Measurements from ENCODE around the gene ATF1.

Gene ATF1

DNA sequence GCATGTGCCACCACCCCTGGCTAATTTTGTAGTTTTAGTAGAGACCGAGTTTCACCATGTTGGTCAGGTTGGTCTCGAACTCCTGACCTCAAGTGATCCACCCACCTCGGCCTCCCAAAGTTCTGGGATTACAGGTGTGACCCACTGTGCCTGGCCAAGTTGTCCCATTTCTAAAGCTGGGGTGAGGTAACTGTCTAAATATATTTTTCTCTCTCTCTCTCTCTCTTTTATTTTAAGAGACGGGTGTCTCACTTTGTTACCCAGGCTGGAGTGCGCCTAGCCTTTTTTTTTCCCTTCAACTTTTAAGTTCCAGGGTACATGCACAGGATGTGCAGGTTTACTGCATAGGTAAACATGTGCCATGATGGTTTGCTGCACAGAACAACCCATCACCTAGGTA lies 8.6 kb downstream of the ATF1 start:
- DNase-seq, result no peak
- no peak overlapping the region for H3K4me3 ChIP-seq (ENCODE audit: low read depth, low read length)
- in situ Hi-C loops (cut with HindIII; ENCODE audit: low pct_ligation_motif_present, low sequenced_read_pairs), result no loop called here
- TF ChIP-seq, protein P1, sequence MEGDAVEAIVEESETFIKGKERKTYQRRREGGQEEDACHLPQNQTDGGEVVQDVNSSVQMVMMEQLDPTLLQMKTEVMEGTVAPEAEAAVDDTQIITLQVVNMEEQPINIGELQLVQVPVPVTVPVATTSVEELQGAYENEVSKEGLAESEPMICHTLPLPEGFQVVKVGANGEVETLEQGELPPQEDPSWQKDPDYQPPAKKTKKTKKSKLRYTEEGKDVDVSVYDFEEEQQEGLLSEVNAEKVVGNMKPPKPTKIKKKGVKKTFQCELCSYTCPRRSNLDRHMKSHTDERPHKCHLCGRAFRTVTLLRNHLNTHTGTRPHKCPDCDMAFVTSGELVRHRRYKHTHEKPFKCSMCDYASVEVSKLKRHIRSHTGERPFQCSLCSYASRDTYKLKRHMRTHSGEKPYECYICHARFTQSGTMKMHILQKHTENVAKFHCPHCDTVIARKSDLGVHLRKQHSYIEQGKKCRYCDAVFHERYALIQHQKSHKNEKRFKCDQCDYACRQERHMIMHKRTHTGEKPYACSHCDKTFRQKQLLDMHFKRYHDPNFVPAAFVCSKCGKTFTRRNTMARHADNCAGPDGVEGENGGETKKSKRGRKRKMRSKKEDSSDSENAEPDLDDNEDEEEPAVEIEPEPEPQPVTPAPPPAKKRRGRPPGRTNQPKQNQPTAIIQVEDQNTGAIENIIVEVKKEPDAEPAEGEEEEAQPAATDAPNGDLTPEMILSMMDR (IDR thresholded peaks at IDR 0.05; ENCODE audit: low read depth, low read length, missing control alignments), result no peak
- H3K27ac ChIP-seq, result no peak overlapping the region
- H3K36me3 ChIP-seq (replicated peaks), result no peaks in the 10 kb centered on the region
- no peaks in the 10 kb centered on the region for H3K27me3 ChIP-seq (replicated peaks)

DNA sequence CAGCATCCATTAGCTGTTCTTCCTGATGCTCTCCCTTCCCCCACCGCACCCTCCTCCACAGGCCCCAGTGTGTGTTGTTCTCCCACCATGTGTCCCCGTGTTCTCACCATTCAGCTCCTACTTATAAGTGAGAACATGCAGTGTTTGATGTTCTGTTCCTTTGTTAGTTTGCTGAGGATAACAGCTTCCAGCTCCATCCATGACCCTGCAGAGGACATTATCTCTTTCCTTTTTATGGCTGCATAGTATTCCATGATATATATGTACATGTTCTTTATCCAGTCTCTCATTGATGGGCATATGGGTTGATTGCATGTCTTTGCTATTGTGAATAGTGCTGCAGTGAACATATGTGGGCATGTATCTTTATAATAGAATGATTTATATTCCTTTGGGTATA lies 9.0 kb downstream of the ATF1 start:
- TF ChIP-seq, protein P1 (IDR thresholded peaks at IDR 0.05; ENCODE audit: low read depth, low read length, missing control alignments), result no peak
- no peak overlapping the region for H3K4me3 ChIP-seq (ENCODE audit: low read depth, low read length)
- H3K27me3 ChIP-seq (replicated peaks), result no peaks in the 10 kb centered on the region
- no peak for DNase-seq
- H3K27ac ChIP-seq, result no peak overlapping the region
- in situ Hi-C loops (cut with HindIII; ENCODE audit: low pct_ligation_motif_present, low sequenced_read_pairs), result no loop called here
- no peaks in the 10 kb centered on the region for H3K36me3 ChIP-seq (replicated peaks)

DNA sequence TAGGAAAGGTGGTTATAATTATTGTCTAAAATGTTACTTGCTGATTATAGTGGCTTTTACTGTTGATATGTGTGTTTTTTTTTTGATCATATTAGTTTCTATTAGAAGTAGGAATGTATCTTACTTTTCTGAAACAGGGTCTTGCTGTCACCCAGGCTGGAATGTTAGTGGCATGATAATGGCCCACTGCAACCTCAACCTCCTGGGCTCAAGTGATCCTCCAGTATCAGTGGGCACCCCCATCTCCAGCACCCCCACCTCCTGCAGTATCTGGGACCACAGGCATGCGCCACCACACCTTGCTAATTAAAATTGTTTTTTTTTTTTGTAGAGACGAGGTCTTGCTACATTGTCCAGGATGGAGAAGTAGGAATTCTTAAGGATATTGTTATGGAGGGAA lies 11.3 kb downstream of the ATF1 start:
- in situ Hi-C loops (cut with HindIII; ENCODE audit: low pct_ligation_motif_present, low sequenced_read_pairs), result no loop called here
- no peak overlapping the region for H3K4me3 ChIP-seq (ENCODE audit: low read depth, low read length)
- H3K36me3 ChIP-seq (replicated peaks), result no peaks in the 10 kb centered on the region
- no peak for DNase-seq
- H3K27me3 ChIP-seq (replicated peaks), result no peaks in the 10 kb centered on the region
- no peak overlapping the region for H3K27ac ChIP-seq
- TF ChIP-seq, protein P1 (IDR thresholded peaks at IDR 0.05; ENCODE audit: low read depth, low read length, missing control alignments), result no peak

DNA sequence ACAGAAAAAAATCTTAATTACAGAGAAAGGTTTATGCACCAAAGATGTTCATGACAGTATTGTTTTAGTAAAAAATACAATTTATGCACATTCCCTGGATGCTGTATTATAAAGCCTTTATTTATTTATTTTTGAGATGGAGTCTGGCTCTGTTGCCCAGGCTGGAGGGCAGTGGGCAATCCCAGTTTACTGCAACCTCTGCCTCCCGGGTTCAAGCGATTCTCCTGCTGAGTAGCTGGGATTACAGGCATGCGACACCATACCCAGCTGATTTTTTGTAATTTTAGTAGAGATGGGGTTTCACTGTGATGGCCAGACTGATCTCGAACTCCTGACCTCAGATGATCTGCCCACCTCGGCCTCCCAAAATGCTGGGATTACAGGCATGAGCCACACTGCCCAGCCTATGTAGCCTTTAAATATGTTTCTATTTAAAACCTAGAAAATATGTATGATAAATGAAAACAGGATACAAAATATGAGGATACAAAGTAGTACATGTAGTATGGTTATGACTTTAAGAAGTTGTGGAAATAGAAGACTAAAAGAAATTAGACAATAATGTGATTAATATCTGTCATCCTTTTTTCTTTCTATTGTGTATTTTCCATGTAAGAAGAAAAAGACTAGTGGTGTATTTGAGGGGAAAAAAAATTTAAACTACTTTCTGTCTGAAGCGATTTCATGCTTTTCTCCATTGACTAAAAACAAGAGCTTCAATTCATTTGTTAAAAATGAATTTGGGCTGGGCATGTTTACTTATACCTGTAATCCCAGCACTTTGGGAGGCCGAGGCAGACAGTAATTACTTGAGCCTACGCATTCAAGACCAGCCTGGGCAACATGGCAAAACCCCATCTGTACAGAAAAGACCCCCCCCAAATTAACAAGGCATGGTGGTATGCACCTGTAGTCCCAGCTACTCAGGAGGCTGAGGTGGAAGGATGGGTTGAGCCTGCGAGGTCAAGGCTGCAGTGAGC lies 13.1 kb downstream of the ATF1 start:
- in situ Hi-C loops (cut with HindIII; ENCODE audit: low pct_ligation_motif_present, low sequenced_read_pairs), result no loop called here
- H3K27me3 ChIP-seq (replicated peaks), result no peaks in the 10 kb centered on the region
- H3K27ac ChIP-seq, result no peak overlapping the region
- H3K4me3 ChIP-seq (ENCODE audit: low read depth, low read length), result no peak overlapping the region
- H3K36me3 ChIP-seq (replicated peaks), result no peaks in the 10 kb centered on the region
- TF ChIP-seq, protein P1 (IDR thresholded peaks at IDR 0.05; ENCODE audit: low read depth, low read length, missing control alignments), result no peak
- no peak for DNase-seq

DNA sequence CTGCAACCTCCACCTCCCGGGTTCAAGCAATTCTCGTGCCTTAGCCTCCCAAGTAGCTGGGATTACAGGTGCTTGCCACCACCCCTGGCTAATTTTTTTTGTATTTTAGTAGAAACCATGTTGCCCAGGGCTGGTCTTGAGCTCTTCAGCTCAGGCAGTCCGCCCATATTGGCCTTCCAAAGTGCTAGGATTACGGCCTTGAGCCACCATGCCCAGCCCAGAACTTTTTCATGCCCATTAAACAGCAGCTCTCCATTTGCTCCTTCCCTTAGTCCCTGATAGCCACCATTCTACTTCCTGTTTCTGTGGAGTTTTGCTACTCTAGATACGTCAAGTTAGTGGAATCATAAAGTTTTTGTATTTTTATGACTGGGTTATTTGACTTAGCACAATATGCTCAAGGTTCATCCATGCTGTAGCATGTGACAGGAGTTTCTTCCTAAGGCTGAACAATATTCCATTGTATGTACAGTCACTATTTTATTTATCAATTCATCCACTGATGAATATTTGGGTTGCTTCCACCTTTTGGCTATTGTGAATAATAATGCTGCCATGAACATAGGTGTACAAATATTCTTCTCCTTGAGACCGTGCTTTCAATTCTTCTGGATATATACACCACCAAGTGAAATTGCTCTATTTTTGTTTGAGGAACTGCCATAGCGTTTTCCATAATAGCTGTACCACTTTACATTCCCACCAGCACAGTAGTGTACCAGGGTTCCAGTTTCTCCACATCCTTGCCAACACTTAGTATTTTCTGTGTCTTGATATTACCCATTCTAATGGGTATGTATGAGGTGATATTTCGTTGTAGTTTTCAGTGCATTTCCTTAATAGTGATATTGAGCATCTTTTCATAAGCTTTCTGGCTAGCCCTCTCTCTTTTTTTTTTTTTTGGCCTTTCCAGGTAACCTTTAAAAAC lies 15.0 kb downstream of the ATF1 start:
- no peaks in the 10 kb centered on the region for H3K36me3 ChIP-seq (replicated peaks)
- in situ Hi-C loops (cut with HindIII; ENCODE audit: low pct_ligation_motif_present, low sequenced_read_pairs), result no loop called here
- TF ChIP-seq, protein P1 (IDR thresholded peaks at IDR 0.05; ENCODE audit: low read depth, low read length, missing control alignments), result no peak
- no peak for DNase-seq
- no peak overlapping the region for H3K27ac ChIP-seq
- no peak overlapping the region for H3K4me3 ChIP-seq (ENCODE audit: low read depth, low read length)
- no peaks in the 10 kb centered on the region for H3K27me3 ChIP-seq (replicated peaks)
